Ammon's horn (tissue), 1 donor: Measurements from ENCODE around the gene AVP.

ENCODE experiments used
- DNase-seq: peaks from one replicate; pipeline ENCODE4 v3.0.0-alpha.2; 2016; ENCODE audit warnings: low spot score

The AVP gene

GRCh38 chr20:3109350-3110302, 25.1 kb upstream of the AVP start:
- peak; percentile 36 for DNase-seq

DNA sequence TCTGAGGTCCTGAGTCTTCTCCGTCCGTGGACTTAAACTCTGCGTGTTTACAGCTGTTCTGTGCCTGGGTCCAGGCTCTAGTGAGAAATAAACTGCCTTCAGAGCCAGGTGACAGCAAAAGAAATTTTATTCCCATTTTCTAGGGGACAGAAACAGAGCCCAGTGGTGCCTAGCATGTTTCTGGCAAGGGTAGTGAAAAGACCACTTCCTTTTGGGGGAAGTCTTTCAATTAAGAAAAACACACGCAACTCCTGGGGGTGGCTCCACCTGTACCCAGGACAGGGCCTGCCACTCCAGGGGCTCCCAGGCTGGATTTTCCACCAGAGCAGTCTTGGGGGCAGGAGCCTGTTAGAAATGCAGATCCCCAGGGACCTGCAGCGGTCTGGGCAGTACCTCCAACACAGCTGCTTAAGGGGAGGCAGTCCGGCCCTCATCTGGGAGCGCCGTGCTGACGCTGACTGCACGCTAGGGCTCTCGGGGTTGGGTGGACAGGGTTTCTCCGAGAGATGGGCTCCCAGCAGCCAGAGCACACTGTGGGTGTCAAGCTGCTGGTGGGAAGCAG, 23.0 kb upstream of the AVP start:
- DNase-seq = no peak

GRCh38 chr20:3106658-3107463, 22.3 kb upstream of the AVP start:
- DNase-seq = no peak

- no peak for DNase-seq
Observed at GRCh38 chr20:3106185-3106584, 21.7 kb upstream of the AVP start.

GRCh38 chr20:3105256-3106137, 21.0 kb upstream of the AVP start:
- DNase-seq = no peak

DNA sequence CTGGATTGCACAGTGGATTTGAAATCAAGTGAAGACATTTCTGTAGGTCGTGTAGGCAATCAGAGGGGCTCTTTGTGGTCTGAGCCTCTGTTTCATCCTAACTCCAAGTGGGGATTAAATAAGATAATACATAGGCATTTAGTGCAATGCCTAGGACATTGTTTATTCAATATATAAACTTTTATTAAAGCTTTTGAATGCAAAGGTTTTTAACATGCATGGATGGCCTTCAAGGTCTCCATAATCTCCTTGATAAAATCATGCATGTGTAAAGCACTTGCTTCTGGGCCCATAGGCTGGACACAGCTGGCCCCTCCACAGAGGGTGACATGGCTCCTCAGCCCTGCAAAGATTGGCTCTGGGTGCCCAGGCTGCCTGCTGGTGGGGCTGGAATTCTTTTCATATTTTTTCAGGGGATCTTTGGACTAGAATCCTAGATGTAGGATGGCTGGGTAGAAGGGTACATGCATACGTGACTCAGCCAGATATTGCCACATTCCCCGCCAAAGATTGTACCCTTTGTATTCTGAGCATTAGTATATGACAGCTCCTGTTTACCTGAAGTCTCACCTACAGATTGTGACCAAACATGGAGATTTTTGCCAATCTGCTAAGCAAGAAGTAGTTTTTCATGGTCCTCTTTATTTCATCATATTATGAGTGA, 19.0 kb upstream of the AVP start:
- no peak for DNase-seq

GRCh38 chr20:3102575-3103368, 18.2 kb upstream of the AVP start:
- no peak for DNase-seq

GRCh38 chr20:3101737-3102574, 17.4 kb upstream of the AVP start:
- no peak for DNase-seq

GRCh38 chr20:3101251-3101650, 16.7 kb upstream of the AVP start:
- no peak for DNase-seq

GRCh38 chr20:3100480-3100879, 16.0 kb upstream of the AVP start:
- DNase-seq = no peak

DNA sequence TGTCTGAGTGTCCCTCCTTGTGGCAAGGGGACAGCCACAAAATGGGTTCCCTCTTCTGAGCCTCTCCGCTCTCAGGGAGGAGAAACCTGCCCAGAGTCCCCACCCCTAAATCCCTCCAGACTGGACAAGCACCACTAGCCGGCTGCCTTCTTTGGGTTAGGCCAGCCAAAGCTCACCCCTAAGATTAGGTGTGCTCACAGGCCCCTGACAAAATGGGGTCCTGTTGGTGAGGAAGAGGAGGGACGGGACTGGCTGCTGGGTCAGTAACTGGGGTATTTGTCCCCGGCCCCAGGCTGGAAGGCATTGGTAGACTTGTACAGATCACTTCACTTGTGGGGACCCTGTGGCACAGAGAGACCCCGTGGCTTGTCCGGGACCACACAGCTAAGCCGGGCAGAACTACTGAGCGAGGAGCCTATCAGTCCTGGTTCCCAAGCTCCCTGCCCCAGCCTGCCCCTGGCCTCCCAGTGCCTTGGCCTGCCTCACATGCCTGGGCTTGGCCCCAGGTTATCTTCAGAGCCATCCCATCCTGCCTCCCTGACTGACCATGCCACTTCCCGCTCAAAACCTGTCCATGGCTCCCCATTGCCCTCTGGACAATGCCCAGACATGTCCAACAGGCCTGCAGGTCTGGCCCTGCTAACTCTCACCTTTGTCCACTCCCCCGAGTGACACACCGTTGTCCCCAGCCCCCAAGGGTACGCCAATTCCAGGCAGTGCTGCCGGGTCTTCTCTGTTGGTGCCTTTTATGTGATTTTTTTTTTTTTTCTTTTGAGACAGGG, 10.5 kb upstream of the AVP start:
- no peak for DNase-seq

DNA sequence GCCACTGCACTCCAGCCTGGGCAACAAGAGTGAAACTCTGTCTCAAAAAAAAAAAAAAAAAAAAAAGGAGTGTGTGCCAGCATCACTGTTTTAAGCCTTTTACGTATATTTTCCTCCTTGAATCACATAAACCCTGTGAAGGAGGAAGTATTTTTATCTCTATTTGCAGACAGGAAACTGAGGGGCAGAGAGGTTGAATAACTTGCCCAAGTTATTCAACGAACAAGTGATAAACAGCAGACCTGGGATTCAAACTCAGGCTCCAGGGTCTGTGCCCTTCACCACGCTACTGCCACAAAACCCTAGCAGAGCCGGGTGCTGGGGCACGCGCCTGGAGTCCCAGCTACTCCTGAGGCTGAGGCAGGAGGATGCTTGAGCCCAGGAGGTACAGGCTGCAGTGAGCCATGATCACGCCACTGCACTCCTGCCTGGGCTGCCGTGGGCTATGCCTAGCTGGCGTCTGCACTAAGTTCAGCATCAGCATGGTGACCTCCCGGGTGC, 9.4 kb upstream of the AVP start:
- no peak for DNase-seq

- DNase-seq = no peak
Observed at GRCh38 chr20:3092611-3093379, 8.3 kb upstream of the AVP start.

DNA sequence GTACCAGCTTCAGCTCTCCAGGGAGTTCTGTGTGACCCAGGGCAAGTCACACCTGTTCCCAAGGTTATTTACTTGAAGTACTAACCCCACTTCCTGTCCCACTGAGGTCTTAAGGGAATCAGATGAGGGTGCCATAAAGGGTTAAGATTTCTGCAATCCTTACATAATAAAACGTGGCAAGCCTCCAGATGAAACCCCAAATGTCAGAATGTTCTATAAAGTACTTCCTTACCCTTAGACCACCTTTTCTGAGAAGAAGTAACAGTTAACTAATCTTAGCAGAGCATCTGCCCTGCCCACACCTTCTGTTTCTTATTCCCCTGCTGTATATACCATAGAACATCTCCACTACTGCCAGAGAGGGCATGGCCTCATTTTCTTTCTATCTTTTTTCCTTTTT, 6.0 kb upstream of the AVP start:
- no peak for DNase-seq

GRCh38 chr20:3088031-3088430, 3.5 kb upstream of the AVP start:
- no peak for DNase-seq

- DNase-seq = no peak
Observed at GRCh38 chr20:3085571-3086072, 1.1 kb upstream of the AVP start.

GRCh38 chr20:3084986-3085360, 449 bp upstream of the AVP start:
- no peak for DNase-seq
